Lung microvascular endothelial cell (primary cell): ENCODE measurements around the gene CYSLTR2. TPM values are rescaled to one million over a fixed set of nuclear protein-coding genes. Genes with fewer than 3 reads are reported as not detected.

Source experiments
- DNase-seq, 2 donors: peaks; one replicate each; pipeline versions ENCODE4 v3.0.0 to v3.0.0-alpha.2; 2010; ENCODE audit warnings: low read depth in 2 of 2
- total RNA-seq: library from RNA; depleted of rRNA; stranded (reverse); fragments of >200 nt; gene quantifications from 2 replicates; pipeline ENCODE4 v1.2.1, GENCODE V29; 2014

The CYSLTR2 gene
- total RNA-seq, 1 donor from 2014 or later, result not detected

DNA sequence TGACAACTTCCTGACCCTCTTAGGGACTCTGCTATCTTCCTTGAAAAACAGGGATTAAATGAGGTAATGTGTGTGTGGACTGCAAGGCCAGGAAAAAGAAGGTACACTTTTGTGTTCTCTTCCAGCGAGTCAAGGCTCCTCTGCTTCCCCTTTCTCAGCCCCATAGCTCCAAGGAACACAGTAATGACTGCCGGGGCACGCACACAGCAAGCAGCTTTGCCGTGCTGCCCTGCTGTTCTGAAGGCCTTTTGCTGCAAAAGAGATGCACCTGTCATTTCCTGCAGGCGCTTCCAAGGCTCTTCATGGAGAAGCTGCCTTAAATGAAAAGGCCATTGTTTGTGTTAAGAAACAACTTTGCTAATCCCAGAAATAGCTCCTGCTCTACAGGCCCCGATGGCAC, 84.6 kb downstream of the CYSLTR2 start:
- DNase-seq, result no peak

DNA sequence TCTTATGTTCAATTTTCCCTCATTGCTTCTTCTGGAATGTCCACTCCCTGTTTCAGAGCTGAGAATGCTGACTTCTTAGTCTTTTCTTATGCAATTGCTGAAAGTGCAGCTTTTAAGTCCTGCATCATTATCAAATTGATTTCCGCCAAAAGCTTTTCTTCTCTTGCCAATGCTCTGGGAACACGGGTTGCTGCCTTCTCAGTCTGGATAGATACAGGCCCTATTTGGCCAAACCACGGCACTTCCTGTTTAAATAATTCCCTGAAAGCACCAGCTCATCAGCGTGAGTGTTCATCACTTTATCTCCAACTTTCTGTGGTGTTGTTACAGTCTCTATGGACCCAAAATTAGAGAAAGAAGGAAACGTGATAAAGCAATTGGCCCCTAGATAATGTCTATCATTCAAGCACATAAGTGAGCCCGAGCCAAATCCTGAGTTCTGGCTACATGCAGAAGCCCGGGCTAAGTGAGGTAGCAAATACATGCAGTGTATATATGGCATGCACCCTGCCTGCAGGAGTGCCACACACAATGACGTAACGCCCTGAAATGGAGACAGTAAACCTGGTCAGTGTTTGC, 85.7 kb downstream of the CYSLTR2 start:
- DNase-seq, result no peak

DNA sequence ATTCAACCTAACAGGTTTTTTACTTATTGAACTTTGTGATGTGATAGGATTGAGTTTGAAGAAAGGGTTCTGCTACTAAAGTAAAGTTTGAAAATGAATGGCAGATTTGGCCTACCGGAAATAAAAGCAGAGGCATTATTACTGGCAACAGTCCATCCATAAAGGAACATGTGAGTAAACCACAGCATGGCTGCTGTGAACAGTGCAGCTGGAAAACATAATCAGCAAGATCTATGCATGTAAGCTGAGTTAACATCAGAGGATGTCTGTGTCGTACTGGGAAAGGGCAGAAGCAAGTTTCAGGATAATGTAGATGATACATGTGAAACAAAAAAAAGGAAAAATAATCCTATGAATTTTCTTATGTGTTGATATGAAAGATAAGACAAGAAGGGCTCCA, 87.6 kb downstream of the CYSLTR2 start:
- peak; percentile 59 to 60 for DNase-seq

DNA sequence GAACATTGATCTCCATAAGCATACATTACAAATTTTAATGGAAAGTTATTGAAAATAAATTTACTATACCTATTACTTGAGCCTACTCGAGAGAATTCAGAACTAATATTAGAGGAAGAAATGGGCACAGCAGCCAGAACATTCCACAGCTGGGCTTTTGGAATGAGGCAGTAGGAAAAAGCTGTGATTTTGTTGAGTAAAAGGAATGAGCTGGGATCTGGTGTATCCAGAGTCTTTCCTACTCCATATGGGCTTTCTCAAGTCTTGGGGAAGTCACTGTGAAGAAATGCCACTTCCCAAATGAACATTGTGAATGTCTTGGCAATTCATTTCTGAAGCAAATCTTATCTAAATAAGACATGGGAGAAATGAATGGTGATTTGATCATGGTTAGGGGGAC, 93.1 kb downstream of the CYSLTR2 start:
- no peak for DNase-seq

DNA sequence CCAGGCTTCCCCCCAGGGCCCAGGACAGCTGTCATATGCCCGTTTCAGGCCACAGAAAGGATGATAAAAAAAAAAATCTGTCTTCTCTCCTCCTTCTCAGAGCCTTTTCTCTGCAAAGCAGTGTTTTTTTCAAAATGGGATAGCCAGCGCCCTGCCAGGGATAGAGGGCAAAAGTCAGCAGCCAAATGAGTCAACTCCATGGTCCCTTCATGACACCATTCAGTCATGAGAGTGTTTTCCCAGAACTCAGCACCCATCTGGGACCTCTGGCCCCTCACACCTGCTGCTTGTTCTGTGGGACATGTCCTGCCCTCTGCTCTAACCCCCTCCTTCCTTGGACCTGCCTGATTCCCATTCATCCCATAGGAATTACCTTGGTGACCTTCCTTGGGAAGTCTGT, 95.0 kb downstream of the CYSLTR2 start:
- no peak for DNase-seq

DNA sequence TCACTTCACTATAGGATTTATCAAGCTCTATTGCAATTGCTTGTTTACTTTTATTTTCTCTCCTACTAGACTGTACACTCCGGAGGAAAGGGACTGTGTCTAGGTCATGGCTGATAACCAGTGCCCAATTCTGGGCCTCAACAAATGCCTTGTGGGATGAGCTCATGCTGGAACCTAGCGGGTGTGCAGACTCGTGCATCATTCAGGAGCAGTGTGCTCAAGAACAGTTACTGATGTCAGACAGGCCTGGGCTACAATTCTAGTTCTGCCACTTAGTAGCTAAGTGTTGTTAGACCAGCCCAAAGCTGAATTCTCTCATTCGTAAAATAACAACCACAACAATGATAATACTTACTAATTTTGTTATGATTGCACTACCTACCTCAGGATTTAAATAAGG, 95.4 kb downstream of the CYSLTR2 start:
- DNase-seq, result peak in 1 of 2 donors; percentile 38

DNA sequence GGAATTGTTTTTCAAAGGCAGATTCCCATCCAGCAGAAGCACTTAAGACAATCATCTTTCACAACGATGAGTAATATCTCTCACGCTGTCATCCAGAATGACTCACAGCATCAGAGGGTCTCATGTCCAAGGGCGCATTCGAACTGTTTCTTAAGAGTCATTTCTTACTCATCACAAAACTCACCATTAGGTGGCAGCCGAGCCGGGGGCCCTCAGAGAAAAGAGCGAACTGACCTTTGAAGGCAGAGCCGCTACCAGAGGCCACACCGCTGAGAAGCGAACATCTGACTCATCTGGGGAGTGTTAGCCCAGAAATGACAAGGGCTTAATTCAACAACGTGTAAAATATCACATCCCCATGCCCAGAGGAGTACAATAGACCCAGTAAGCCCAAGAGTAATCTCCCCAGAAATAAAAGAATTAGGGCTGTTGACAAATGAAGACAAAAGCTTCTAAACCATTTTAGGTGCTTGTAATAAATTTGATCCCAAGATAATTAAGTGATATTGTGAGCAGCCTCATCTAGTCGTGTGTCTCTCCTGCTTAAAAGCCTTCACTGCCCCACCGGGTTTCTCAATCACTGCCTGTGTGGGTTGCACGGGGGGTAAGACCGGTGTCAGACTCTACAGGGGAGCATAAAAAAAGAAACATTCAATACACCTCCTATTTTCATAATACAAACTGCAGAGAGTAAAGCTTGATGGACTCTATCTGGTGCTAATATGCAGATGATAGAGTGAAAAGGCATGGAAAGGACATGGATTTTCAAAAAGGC, 96.2 kb downstream of the CYSLTR2 start:
- DNase-seq, result peak; percentile 13 to 95

DNA sequence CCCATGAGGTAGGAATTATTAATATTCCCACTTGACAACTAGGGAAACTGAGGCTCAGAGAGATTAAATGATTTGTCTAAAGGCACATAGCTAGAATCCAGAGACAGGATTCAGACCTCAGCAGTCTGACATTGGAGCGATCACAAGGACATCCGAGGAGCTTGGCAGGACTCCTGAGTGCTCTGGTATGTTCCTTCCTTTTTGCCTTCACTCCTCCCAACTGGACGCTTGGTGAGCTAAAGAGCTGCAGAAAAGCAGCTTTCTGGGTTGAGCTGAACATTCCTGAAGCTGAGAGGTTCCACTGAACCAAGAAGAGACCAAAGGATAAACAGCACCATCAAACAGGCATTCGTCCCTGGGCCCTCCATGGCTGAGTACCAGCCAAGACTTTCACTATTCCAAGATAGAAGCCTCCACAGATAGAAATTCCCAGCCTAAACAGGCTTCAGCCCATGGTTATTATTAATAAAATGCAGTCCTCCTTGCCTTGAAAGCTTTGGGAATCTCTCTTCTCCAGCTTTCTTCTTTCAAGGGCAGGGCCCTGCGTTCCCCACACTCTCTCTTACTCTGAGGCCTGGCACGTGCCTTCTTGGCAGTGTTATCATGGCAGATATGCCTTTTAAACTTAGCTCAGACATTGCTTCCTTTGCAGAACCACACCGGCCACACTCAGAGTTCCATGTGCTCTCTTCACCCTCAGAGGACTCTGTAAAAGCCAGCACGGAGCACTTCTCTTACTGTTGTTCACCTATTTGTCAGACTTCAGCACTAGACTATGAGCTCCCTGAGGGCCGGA, 97.1 kb downstream of the CYSLTR2 start:
- DNase-seq, result peak in 1 of 2 donors; percentile 25

DNA sequence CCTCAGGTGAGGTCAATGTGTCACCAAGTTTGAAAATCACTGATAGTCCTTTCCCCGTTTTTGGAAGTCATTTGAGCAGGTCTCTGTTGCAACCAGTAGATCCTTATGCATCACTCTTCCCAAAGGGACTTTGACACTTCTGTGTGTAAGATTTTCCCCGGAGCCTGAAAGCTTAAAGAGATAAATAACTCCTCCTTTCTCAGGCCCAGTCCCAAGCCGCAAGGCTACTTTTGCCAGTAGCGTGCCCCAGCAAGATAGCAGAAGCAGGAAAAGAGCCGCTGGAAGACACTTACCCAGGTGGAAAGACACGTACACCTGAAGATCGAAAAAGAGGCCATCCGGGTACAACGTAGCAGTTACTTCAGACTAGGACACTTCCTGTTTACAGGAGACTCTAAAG, 106.9 kb downstream of the CYSLTR2 start:
- DNase-seq, result no peak

Other genes with a start within 250 kb of the CYSLTR2 start
- 19.6 and 25.6 TPM in 2 replicates for gene LPAR6, start 240.8 kb upstream of the CYSLTR2 start, total RNA-seq
- 10.0 and 15.3 TPM in 2 replicates for gene RCBTB2, start 120.8 kb upstream of the CYSLTR2 start, total RNA-seq